ENCODE data around the gene MYO1G.

GRCh38 chr7:44972562-44972961 is 6.3 kb downstream of the MYO1G start:
- no peak for TF ChIP-seq CTCF (IDR thresholded peaks at IDR 0.05)
- no peak for TF ChIP-seq EP300 (IDR thresholded peaks at IDR 0.05; ENCODE audit: low read depth)
- no peak for TF ChIP-seq POLR2AphosphoS5 (IDR thresholded peaks at IDR 0.05)
- no peak for TF ChIP-seq POLR2A (IDR thresholded peaks at IDR 0.05)
